Neural progenitor cell (in vitro differentiated cells): Measurements from ENCODE around the gene DPP3. TPM values are rescaled to one million over a fixed set of nuclear protein-coding genes. Genes with fewer than 3 reads are reported as not detected.

ENCODE experiments used
- DNase-seq: peaks from one replicate; pipeline ENCODE4 v3.0.0-alpha.2; 2016; ENCODE audit warnings: low spot score
- H2AFZ ChIP-seq: fragments of 200-600 bp; sonication (generic); replicated peaks from 2 replicates; pipeline ENCODE4 v1.6.1; 2016; ENCODE audit warnings: antibody characterized with exemption
- H3F3A ChIP-seq: fragments of 200-600 bp; sonication (generic); 2 replicates; pipeline ENCODE4 v1.6.1; 2016; ENCODE audit warnings: antibody characterized with exemption, low read depth
- H3K27ac ChIP-seq: fragments of 200-600 bp; sonication (generic); 2 replicates; pipeline ENCODE4 v1.5.1; 2016; ENCODE audit warnings: mild to moderate bottlenecking
- H3K27me3 ChIP-seq: fragments of 200-600 bp; sonication (generic); 2 replicates; pipeline ENCODE4 v1.6.1; 2016; ENCODE audit warnings: mild to moderate bottlenecking, moderate library complexity
- H3K36me3 ChIP-seq: fragments of 200-600 bp; sonication (generic); 2 replicates; pipeline ENCODE4 v1.5.1; 2016
- H3K4me1 ChIP-seq: fragments of 200-600 bp; sonication (generic); 2 replicates; pipeline ENCODE4 v1.6.1; 2016; ENCODE audit warnings: mixed run types
- H3K4me2 ChIP-seq: fragments of 200-600 bp; sonication (generic); 2 replicates; pipeline ENCODE4 v1.6.1; 2016
- H3K4me3 ChIP-seq: fragments of 200-600 bp; sonication (generic); 2 replicates; pipeline ENCODE4 v1.5.1; 2016
- H3K79me2 ChIP-seq: fragments of 200-600 bp; sonication (generic); 2 replicates; pipeline ENCODE4 v1.6.1; 2016; ENCODE audit warnings: low read depth
- H3K9ac ChIP-seq: fragments of 200-600 bp; sonication (generic); 2 replicates; pipeline ENCODE4 v1.6.1; 2016
- H3K9me3 ChIP-seq: fragments of 200-600 bp; sonication (generic); 2 replicates; pipeline ENCODE4 v1.5.1; 2016; ENCODE audit warnings: low read depth
- H4K20me1 ChIP-seq: fragments of 200-600 bp; sonication (generic); 2 replicates; pipeline ENCODE4 v1.6.1; 2016; ENCODE audit warnings: low read depth
- H3K27ac Mint-ChIP-seq: 3 replicates; pipeline ENCODE4 v1.8.0; 2021; ENCODE audit warnings: mixed read lengths
- H3K27me3 Mint-ChIP-seq: 2 replicates; pipeline ENCODE4 v1.8.0; 2022; ENCODE audit warnings: low read depth, mild to moderate bottlenecking, inconsistent platforms, moderate library complexity, mixed read lengths; ENCODE audit not compliant: insufficient read depth
- H3K36me3 Mint-ChIP-seq: 3 replicates; pipeline ENCODE4 v1.8.0; 2021; ENCODE audit warnings: mixed read lengths
- H3K4me1 Mint-ChIP-seq: 3 replicates; pipeline ENCODE4 v1.8.0; 2021; ENCODE audit warnings: mixed read lengths
- H3K4me3 Mint-ChIP-seq: 3 replicates; pipeline ENCODE4 v1.8.0; 2021; ENCODE audit warnings: mild to moderate bottlenecking, moderate library complexity, mixed read lengths
- H3K9me3 Mint-ChIP-seq: 3 replicates; pipeline ENCODE4 v1.8.0; 2020; ENCODE audit warnings: mixed read lengths
- EZH2 ChIP-seq: fragments of 200-600 bp; sonication (generic); IDR thresholded peaks from 2 replicates; pipeline ENCODE4 v1.6.1; 2017; ENCODE audit warnings: antibody characterized with exemption, mild to moderate bottlenecking, moderate library complexity
- EZH2phosphoT487 ChIP-seq: fragments of 200-600 bp; sonication (generic); IDR thresholded peaks from 2 replicates; pipeline ENCODE4 v1.6.1; 2017; ENCODE audit warnings: antibody characterized with exemption
- total RNA-seq: library from RNA; depleted of rRNA; stranded (reverse); fragments of >200 nt; gene quantifications from 2 replicates; pipeline ENCODE4 v1.2.3, GENCODE V29; 2015; ENCODE audit warnings: low replicate concordance
- TF ChIP-seq, protein P1 (sequence below): fragments of 200-600 bp; sonication (generic); IDR thresholded peaks from 2 replicates; pipeline ENCODE4 v1.5.1; 2017; ENCODE audit warnings: antibody characterized with exemption, mild to moderate bottlenecking

Gene DPP3
- total RNA-seq, 1 donor from 2014 or later, result 41.3 TPM

DNA sequence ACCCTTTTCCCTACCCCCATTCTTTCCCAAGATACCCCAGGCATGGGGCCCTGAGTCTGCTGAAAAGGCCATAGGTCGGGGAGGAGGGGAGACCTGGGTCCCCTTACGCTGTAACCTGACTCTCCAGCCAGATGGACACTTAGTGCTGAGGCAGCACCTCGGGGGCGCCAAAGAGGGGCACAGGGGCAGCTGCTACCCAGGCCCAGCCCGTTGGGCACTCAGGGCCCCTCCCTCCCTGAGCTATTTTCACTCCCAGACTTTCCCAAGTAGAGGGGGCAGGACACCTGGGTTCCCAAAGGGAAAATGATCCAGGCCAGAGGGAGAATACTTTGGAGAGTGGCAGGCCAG lies 67.4 kb downstream of the DPP3 start:
- TF ChIP-seq EZH2phosphoT487, result no peak
- TF ChIP-seq EZH2, result no peak
- TF ChIP-seq, protein P1, sequence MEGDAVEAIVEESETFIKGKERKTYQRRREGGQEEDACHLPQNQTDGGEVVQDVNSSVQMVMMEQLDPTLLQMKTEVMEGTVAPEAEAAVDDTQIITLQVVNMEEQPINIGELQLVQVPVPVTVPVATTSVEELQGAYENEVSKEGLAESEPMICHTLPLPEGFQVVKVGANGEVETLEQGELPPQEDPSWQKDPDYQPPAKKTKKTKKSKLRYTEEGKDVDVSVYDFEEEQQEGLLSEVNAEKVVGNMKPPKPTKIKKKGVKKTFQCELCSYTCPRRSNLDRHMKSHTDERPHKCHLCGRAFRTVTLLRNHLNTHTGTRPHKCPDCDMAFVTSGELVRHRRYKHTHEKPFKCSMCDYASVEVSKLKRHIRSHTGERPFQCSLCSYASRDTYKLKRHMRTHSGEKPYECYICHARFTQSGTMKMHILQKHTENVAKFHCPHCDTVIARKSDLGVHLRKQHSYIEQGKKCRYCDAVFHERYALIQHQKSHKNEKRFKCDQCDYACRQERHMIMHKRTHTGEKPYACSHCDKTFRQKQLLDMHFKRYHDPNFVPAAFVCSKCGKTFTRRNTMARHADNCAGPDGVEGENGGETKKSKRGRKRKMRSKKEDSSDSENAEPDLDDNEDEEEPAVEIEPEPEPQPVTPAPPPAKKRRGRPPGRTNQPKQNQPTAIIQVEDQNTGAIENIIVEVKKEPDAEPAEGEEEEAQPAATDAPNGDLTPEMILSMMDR, result peak; percentile 18
- Histone ChIP-seq H3K9ac (no peak overlapping the region), H3K36me3 (no peaks in the 10 kb centered on the region), H3K4me2 (peak overlapping the region; percentile 87), H3K4me3 (peak overlapping the region; percentile 71), H3K4me1 (peaks cover 32% of the 10 kb centered on the region), H3K27me3 (no peaks in the 10 kb centered on the region), H3F3A (peaks cover 46% of the 10 kb centered on the region), H3K27ac (no peak overlapping the region), H4K20me1 (peaks cover 15% of the 10 kb centered on the region), H2AFZ (no peak overlapping the region), H3K9me3 (no peaks in the 10 kb centered on the region), H3K79me2 (no peaks in the 10 kb centered on the region)
- H3K9me3 Mint-ChIP-seq, result no peaks in the 10 kb centered on the region
- H3K27me3 Mint-ChIP-seq, result peaks cover 25% of the 10 kb centered on the region
- H3K36me3 Mint-ChIP-seq, result peaks cover 3% of the 10 kb centered on the region
- peaks cover 46% of the 10 kb centered on the region for H3K4me1 Mint-ChIP-seq
- peak; percentile 88 for DNase-seq
- peak overlapping the region; percentile 85 for H3K4me3 Mint-ChIP-seq
- no peak overlapping the region for H3K27ac Mint-ChIP-seq

DNA sequence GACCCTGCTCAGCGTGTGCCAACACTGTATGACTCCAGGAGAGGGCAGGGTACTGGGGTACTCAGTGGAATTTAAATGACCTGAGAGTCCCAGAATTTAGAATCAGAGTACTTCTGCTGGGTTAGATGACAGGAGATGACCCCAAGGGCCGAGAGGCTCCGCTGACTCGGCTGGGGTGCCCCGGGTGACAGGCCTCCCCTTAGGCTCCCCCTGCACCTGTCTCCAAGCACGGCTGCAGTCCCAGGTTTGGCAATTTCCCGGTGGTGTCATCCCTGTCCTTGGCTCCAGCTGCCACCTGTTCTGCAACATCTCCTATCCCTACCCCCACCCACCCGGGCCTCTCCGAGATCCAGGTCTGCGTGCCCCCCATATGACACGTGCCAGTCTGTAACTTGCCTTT lies 67.8 kb downstream of the DPP3 start:
- TF ChIP-seq EZH2 (no peak), EZH2phosphoT487 (no peak)
- TF ChIP-seq, protein P1, result no peak
- Histone ChIP-seq H3K4me2 (peak overlapping the region; percentile 87), H3K36me3 (no peaks in the 10 kb centered on the region), H3K9me3 (no peaks in the 10 kb centered on the region), H3K79me2 (no peaks in the 10 kb centered on the region), H3K4me3 (peak overlapping the region; percentile 71), H3K4me1 (peaks cover 32% of the 10 kb centered on the region), H3F3A (peaks cover 46% of the 10 kb centered on the region), H3K27me3 (no peaks in the 10 kb centered on the region), H3K9ac (no peak overlapping the region), H4K20me1 (peaks cover 15% of the 10 kb centered on the region), H2AFZ (no peak overlapping the region), H3K27ac (no peak overlapping the region)
- Mint-ChIP-seq H3K27ac (no peak overlapping the region), H3K27me3 (peaks cover 24% of the 10 kb centered on the region), H3K9me3 (no peaks in the 10 kb centered on the region), H3K36me3 (peaks cover 3% of the 10 kb centered on the region), H3K4me3 (peak overlapping the region; percentile 85), H3K4me1 (peaks cover 42% of the 10 kb centered on the region)
- DNase-seq, result no peak

DNA sequence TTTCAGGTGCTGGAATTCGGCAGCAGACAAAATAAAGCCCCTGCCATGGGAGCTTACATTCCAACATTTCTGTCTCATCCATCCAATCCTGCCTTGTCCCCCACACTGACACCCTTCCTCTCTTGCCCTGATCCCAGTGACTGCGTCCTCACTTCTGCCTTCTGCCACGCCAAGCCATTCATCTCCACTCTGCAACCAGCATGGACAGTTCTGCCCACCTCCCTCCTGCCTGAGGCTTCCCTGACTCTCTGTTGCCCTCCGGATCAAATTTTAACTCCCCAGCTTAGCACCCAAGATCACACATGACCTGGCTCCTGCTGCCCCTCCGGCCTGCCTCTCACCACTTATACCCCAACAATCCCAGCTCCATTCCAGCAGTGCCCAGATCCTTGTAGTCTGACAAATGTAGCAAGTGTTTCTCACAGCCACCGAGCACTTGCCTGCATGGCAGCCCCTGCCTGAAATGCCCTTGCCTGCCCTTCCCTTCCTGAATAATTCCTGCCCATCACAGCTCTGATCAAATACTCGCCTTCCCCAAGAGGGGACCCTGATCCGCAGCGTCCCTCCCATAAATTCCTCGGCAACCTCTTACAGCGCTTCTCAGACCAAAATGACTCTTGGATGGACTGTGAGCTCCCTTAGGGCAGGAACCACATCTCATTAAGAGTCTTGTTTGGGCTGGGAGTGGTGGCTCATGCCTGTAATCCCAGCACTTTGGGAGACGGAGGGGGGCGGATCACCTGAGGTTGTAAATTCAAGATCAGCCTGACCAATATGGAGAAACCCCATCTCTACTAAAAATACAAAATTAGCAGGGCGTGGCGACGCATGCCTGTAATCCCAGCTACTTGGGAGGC lies 68.8 kb downstream of the DPP3 start:
- H4K20me1 ChIP-seq, result peaks cover 15% of the 10 kb centered on the region
- H3K4me3 ChIP-seq, result no peak overlapping the region
- H3K79me2 ChIP-seq, result no peaks in the 10 kb centered on the region
- Mint-ChIP-seq H3K4me3 (peak overlapping the region; percentile 9), H3K27me3 (peaks cover 20% of the 10 kb centered on the region), H3K27ac (peak overlapping the region; percentile 38), H3K4me1 (peaks cover 37% of the 10 kb centered on the region), H3K9me3 (no peaks in the 10 kb centered on the region), H3K36me3 (no peaks in the 10 kb centered on the region)
- H3K9me3 ChIP-seq, result no peaks in the 10 kb centered on the region
- H2AFZ ChIP-seq, result no peak overlapping the region
- H3K4me2 ChIP-seq, result peak overlapping the region; percentile 87
- no peak overlapping the region for H3K9ac ChIP-seq
- TF ChIP-seq, protein P1, result no peak
- TF ChIP-seq EZH2phosphoT487, result no peak
- no peak for TF ChIP-seq EZH2
- H3F3A ChIP-seq, result peaks cover 40% of the 10 kb centered on the region
- peaks cover 24% of the 10 kb centered on the region for H3K4me1 ChIP-seq
- no peak for DNase-seq
- peak overlapping the region; percentile 60 for H3K27ac ChIP-seq
- H3K36me3 ChIP-seq, result no peaks in the 10 kb centered on the region
- no peaks in the 10 kb centered on the region for H3K27me3 ChIP-seq
